K562 (cell line): Measurements from ENCODE around the gene MFSD8. TPM values are rescaled to one million over a fixed set of nuclear protein-coding genes. Genes with fewer than 3 reads are reported as not detected.

Source experiments
- ATF1 ChIP-seq, 2 experiments: fragments of 450-650 bp in 1 of 2; IDR thresholded peaks; 2 replicates each; pipeline ENCODE4 v1.6.1; 2016; ENCODE audit warnings: missing compliant biosample characterization in 1 of 2, missing genetic modification characterization in 1 of 2
- CCAR2 ChIP-seq: fragments of 200-400 bp; formaldehyde crosslinking; IDR thresholded peaks from 2 replicates; pipeline ENCODE4 v1.6.1; 2017; ENCODE audit warnings: mild to moderate bottlenecking, low read depth, low read length
- CHD1 ChIP-seq: fragments of 200-600 bp; sonication (generic); IDR thresholded peaks from one replicate; pipeline ENCODE4 v1.6.1; 2012; ENCODE audit warnings: mild to moderate bottlenecking, moderate library complexity, low read length, inconsistent platforms
- CHD2 ChIP-seq: IDR thresholded peaks from 2 replicates; pipeline ENCODE4 v1.6.1; 2011; ENCODE audit warnings: low read depth, low read length
- DPF2 ChIP-seq: fragments of 450-650 bp; IDR thresholded peaks from 2 replicates; pipeline ENCODE4 v1.6.1; 2016
- FOXA1 ChIP-seq: fragments of 450-650 bp; IDR thresholded peaks from 2 replicates; pipeline ENCODE4 v1.6.1; 2016; ENCODE audit warnings: mild to moderate bottlenecking, borderline replicate concordance
- HDAC2 ChIP-seq: fragments of 450-650 bp; IDR thresholded peaks from 2 replicates; pipeline ENCODE4 v1.6.1; 2016; ENCODE audit warnings: mild to moderate bottlenecking
- HOMEZ ChIP-seq: fragments of 250-450 bp; sonication (Bioruptor Pico); IDR thresholded peaks from 2 replicates; pipeline ENCODE4 v1.4.0; 2020; ENCODE audit warnings: mild to moderate bottlenecking, moderate library complexity
- KHSRP ChIP-seq: fragments of 450-650 bp; IDR thresholded peaks from 2 replicates; pipeline ENCODE4 v1.6.1; 2017
- KLF1 ChIP-seq: fragments of 450-650 bp; IDR thresholded peaks from 2 replicates; pipeline ENCODE4 v1.6.1; 2016; ENCODE audit warnings: missing genetic modification characterization, missing compliant biosample characterization
- MECOM ChIP-seq: fragments of 250-450 bp; sonication (Bioruptor Pico); IDR thresholded peaks from 2 replicates; pipeline ENCODE4 v1.8.0; 2022; ENCODE audit warnings: inconsistent platforms
- MXI1 ChIP-seq: IDR thresholded peaks from 2 replicates; pipeline ENCODE4 v1.6.1; 2011; ENCODE audit warnings: low read depth, mild to moderate bottlenecking, improper control_type of control experiment, low read length
- TAF9B ChIP-seq: fragments of 450-650 bp; IDR thresholded peaks from 2 replicates; pipeline ENCODE4 v1.6.1; 2018; ENCODE audit warnings: mild to moderate bottlenecking; ENCODE audit not compliant: partially characterized antibody
- ZBTB2 ChIP-seq: fragments of 450-650 bp; IDR thresholded peaks from 2 replicates; pipeline ENCODE4 v1.6.1; 2016; ENCODE audit warnings: antibody characterized with exemption
- ZNF77 ChIP-seq: fragments of 250-450 bp; sonication (Bioruptor Pico); IDR thresholded peaks from 2 replicates; pipeline ENCODE4 v1.5.0; 2020
- polyA plus RNA-seq, 8 experiments: library from polyadenylated mRNA; depleted of rRNA in 4 of 8; stranded (reverse) in 5 of 8; unstranded in 3 of 8; fragments of >200 nt; fragmentation: Nextera tagmentation in 2 of 8; fragmentation: Illumina TruSeq in 1 of 8; extraction: Ambion mirVana in 2 of 8; extraction: Trizol in 1 of 8; gene quantifications; 2 replicates each; pipeline versions ENCODE4 v1.2.1 to v1.2.3, GENCODE V29; 2011 to 2014; ENCODE audit warnings: inconsistent platforms in 1 of 8, missing spikeins in 1 of 8
- total RNA-seq, 7 experiments: library from RNA; depleted of rRNA in 6 of 7; stranded (reverse); fragments of >200 nt in 6 of 7; fragmentation: Illumina TruSeq in 2 of 7; extraction: Trizol in 2 of 7; gene quantifications; 2 replicates each; pipeline versions ENCODE4 v1.2.1 to v1.2.3, GENCODE V29; 2011 to 2021; ENCODE audit warnings: low replicate concordance in 1 of 7
- TF ChIP-seq, protein P1 (sequence below): sonication (generic); formaldehyde crosslinking; IDR thresholded peaks from 2 replicates; pipeline ENCODE4 v1.8.1; 2023; ENCODE audit warnings: mild to moderate bottlenecking, missing genetic modification reagents
- TF ChIP-seq, protein P2 (sequence below), 2 experiments: fragments of 450-650 bp; IDR thresholded peaks; 2 replicates each; pipeline ENCODE4 v1.6.1; 2016
- TF ChIP-seq, protein P3 (sequence below), 2 experiments: fragments of 150-350 bp in 1 of 2; IDR thresholded peaks; 2 replicates each; pipeline ENCODE4 v1.6.1; 2012 to 2016; ENCODE audit warnings: low read depth in 2 of 2, low read length in 2 of 2, mild to moderate bottlenecking in 1 of 2, moderate library complexity in 1 of 2

The MFSD8 gene
- total and polyA plus RNA-seq, 9 of the 15 experiments (the other 6 are each of a cell fraction or from before 2014, with no cell fraction given), result 7.0 to 27.2 (median 18.7) TPM

DNA sequence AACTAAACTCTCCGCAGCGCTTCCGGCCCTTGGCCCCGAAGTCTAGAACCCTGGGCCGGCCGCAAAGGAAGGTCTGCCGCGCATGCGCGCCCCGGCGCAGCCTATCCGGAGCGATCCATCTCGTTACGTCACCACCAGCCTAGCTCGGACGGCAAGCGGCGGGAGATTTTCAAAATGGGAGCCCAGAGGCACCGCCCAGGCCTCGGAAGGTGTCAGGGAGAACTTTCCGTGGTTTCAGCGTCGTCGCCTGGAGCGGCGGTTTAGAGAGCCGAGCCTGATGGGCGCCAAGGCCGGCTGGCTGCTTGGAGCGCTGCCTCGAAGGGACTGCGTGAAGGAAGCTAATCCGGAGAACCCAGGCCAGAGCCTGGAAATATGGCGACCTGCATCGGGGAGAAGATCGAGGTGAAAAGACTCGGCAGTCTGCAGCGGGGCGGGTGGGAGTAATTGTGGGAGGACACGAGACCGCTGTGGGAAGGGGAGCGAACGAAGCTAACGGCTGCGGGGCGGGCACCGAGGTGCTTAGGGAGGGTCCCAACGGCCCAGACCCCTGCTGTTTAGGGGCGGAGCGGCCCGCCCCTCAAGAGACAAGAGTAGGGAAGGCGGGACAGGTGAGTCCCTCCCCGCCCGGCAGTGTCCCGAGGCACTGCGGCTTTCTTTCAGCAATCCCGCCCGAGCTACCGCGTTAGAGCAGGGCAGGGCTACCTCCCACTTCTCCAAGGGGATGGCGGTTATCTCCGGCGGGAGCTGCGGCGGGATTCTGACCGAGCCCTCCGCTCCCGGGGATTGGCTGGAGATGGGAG is 84.0 kb downstream of the MFSD8 start, which contains the start of gene PLK4 (continued):
- TF ChIP-seq, protein P1, sequence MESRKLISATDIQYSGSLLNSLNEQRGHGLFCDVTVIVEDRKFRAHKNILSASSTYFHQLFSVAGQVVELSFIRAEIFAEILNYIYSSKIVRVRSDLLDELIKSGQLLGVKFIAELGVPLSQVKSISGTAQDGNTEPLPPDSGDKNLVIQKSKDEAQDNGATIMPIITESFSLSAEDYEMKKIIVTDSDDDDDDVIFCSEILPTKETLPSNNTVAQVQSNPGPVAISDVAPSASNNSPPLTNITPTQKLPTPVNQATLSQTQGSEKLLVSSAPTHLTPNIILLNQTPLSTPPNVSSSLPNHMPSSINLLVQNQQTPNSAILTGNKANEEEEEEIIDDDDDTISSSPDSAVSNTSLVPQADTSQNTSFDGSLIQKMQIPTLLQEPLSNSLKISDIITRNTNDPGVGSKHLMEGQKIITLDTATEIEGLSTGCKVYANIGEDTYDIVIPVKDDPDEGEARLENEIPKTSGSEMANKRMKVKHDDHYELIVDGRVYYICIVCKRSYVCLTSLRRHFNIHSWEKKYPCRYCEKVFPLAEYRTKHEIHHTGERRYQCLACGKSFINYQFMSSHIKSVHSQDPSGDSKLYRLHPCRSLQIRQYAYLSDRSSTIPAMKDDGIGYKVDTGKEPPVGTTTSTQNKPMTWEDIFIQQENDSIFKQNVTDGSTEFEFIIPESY (CRISPR knock-in tag), result peak; percentile 12; the same call in 1 of the 2 replicates
- TF ChIP-seq FOXA1, result no peak
- peak; percentile 85 for TF ChIP-seq TAF9B
- TF ChIP-seq, protein P2, sequence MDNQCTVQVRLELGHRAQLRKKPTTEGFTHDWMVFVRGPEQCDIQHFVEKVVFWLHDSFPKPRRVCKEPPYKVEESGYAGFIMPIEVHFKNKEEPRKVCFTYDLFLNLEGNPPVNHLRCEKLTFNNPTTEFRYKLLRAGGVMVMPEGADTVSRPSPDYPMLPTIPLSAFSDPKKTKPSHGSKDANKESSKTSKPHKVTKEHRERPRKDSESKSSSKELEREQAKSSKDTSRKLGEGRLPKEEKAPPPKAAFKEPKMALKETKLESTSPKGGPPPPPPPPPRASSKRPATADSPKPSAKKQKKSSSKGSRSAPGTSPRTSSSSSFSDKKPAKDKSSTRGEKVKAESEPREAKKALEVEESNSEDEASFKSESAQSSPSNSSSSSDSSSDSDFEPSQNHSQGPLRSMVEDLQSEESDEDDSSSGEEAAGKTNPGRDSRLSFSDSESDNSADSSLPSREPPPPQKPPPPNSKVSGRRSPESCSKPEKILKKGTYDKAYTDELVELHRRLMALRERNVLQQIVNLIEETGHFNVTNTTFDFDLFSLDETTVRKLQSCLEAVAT (IDR thresholded peaks at IDR 0.05), result peak; percentile 29 to 54; a peak in 2 of 4 replicates
- no peak for TF ChIP-seq CCAR2
- no peak for TF ChIP-seq MECOM
- TF ChIP-seq KLF1 (tag), result peak; percentile 48; the same call in 1 of the 2 replicates
- TF ChIP-seq CHD1, result peak; percentile 91
- peak; percentile 97 for TF ChIP-seq ZBTB2
- no peak for TF ChIP-seq ZNF77 (CRISPR knock-in tag)
- TF ChIP-seq CHD2, result peak; percentile 60; the same call in 1 of the 2 replicates
- TF ChIP-seq HOMEZ (CRISPR knock-in tag), result no peak
- TF ChIP-seq HDAC2, result peak; percentile 47
- TF ChIP-seq ATF1 (CRISPR knock-in tag; IDR thresholded peaks at IDR 0.05), result peak; percentile 41; the same call in 1 of the 2 replicates
- peak; percentile 96 for TF ChIP-seq ATF1 (tag; IDR thresholded peaks at IDR 0.05)
- no peak; the same call in 1 of the 2 replicates for TF ChIP-seq DPF2
- TF ChIP-seq MXI1, result no peak
- TF ChIP-seq, protein P3, sequence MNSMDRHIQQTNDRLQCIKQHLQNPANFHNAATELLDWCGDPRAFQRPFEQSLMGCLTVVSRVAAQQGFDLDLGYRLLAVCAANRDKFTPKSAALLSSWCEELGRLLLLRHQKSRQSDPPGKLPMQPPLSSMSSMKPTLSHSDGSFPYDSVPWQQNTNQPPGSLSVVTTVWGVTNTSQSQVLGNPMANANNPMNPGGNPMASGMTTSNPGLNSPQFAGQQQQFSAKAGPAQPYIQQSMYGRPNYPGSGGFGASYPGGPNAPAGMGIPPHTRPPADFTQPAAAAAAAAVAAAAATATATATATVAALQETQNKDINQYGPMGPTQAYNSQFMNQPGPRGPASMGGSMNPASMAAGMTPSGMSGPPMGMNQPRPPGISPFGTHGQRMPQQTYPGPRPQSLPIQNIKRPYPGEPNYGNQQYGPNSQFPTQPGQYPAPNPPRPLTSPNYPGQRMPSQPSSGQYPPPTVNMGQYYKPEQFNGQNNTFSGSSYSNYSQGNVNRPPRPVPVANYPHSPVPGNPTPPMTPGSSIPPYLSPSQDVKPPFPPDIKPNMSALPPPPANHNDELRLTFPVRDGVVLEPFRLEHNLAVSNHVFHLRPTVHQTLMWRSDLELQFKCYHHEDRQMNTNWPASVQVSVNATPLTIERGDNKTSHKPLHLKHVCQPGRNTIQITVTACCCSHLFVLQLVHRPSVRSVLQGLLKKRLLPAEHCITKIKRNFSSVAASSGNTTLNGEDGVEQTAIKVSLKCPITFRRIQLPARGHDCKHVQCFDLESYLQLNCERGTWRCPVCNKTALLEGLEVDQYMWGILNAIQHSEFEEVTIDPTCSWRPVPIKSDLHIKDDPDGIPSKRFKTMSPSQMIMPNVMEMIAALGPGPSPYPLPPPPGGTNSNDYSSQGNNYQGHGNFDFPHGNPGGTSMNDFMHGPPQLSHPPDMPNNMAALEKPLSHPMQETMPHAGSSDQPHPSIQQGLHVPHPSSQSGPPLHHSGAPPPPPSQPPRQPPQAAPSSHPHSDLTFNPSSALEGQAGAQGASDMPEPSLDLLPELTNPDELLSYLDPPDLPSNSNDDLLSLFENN (IDR thresholded peaks at IDR 0.05; ENCODE audit: low read depth in 2 of 2, low read length in 2 of 2), result 0 out of 4 replicates have a peak, but pooled peaks of 1 of the 2 experiments have one; percentile 34
- no peak for TF ChIP-seq KHSRP
